ENCODE results near the gene BTBD6. TPM values are rescaled to one million over a fixed set of nuclear protein-coding genes. Genes with fewer than 3 reads are reported as not detected.

BTBD6 gene
- total and polyA plus RNA-seq, 9 of the 15 experiments (the other 6 are each of a cell fraction or from before 2014, with no cell fraction given): not detected

GRCh38 chr14:105203701-105204100 lies 44.6 kb upstream of the BTBD6 start:
- in situ Hi-C loops (cut with MboI) (loop anchor here (5.0 kb wide), 1 partner anchor 64 kb away; no protein-coding TSS in a partner anchor), intact Hi-C loops (cut with micrococcal nuclease) (loop anchor here (5.0 kb wide), 1 partner anchor 79 kb away; no protein-coding TSS in a partner anchor)
- Histone ChIP-seq H4K20me1 (replicated peaks; ENCODE audit: control insufficient read depth, insufficient read depth, low read length) (peaks cover 12% of the 10 kb centered on the region; the same call in 1 of the 2 replicates), H3K9me3 (replicated peaks; ENCODE audit: control insufficient read depth, insufficient read depth, low read depth, low read length) (no peaks in the 10 kb centered on the region), H3K36me3 (ENCODE audit: control insufficient read depth, insufficient read depth, low read length) (no peaks in the 10 kb centered on the region), H3K9ac (ENCODE audit: insufficient read depth in 1 of 2, low read depth in 2 of 2, low read length in 2 of 2) (no peak overlapping the region), H3K4me3 (no peak overlapping the region), H3K9me1 (ENCODE audit: control insufficient read depth, insufficient read depth, low read length) (no peaks in the 10 kb centered on the region), H3K79me2 (ENCODE audit: control insufficient read depth, insufficient read depth, low read length) (no peaks in the 10 kb centered on the region), H2AFZ (ENCODE audit: low read depth, low read length) (no peak overlapping the region), H3K27me3 (ENCODE audit: control insufficient read depth in 2 of 2, insufficient read depth in 2 of 2, low read length in 2 of 2) (peaks cover 0 to 5% of the 10 kb centered on the region in 2 experiments; a peak in 1 of 5 replicates), H3K27ac (ENCODE audit: extremely low read depth, low read depth, low read length) (no peak overlapping the region), H3K4me1 (replicated peaks in 1 of 2; ENCODE audit: control insufficient read depth in 2 of 2, insufficient read depth in 2 of 2, low read length in 2 of 2) (peaks cover 3 to 76% of the 10 kb centered on the region in 2 experiments; a peak in 3 of 5 replicates), H3K4me2 (ENCODE audit: insufficient read depth, low read length) (no peak overlapping the region)
- DNase-seq (ENCODE audit: extremely low read depth in 1 of 4, low spot score in 3 of 4) (no peak), FAIRE-seq (no peak), ATAC-seq (no peak)
- ChIA-PET POLR2A (interaction anchor here (1.0 kb wide), 1 partner anchor 9 kb away, joined by 3 read pairs; no protein-coding TSS in a partner anchor), CTCF (ENCODE audit: low intra/inter-chr PET ratio) (interaction anchor here (2.0 kb wide), 1 partner anchor 149 kb away, joined by 15 read pairs; no protein-coding TSS in a partner anchor)
- 4% methylated on average over 3 of the region's 6 CpGs for WGBS (ENCODE audit: insufficient coverage, low coverage, missing lambda C conversion rate)
- no TSS peak for BruUV-seq (replicated peaks)
- TF ChIP-seq GABPB1 (CRISPR knock-in tag; IDR thresholded peaks at IDR 0.05) (no peak), POLR2B (IDR thresholded peaks at IDR 0.05; ENCODE audit: low read depth, partially characterized antibody) (no peak), ESRRA (IDR thresholded peaks at IDR 0.05; ENCODE audit: borderline replicate concordance, low read depth) (no peak), MYC (IDR thresholded peaks at IDR 0.05; ENCODE audit: low read depth, low read length) (no peak), MYC (CRISPR knock-in tag; IDR thresholded peaks at IDR 0.05; ENCODE audit: borderline replicate concordance, low read depth) (no peak), NFIC (IDR thresholded peaks at IDR 0.05) (no peak), FOSL1 (tag; conservative IDR thresholded peaks at IDR 0.05) (no peak), HDAC3 (IDR thresholded peaks at IDR 0.05; ENCODE audit: borderline replicate concordance, partially characterized antibody) (no peak), ZBTB7A (IDR thresholded peaks at IDR 0.05; ENCODE audit: borderline replicate concordance, control insufficient read depth, low read depth, low read length) (no peak), CCNT2 (IDR thresholded peaks at IDR 0.05; ENCODE audit: borderline replicate concordance, extremely low read depth, insufficient read length, low read depth, low read length) (no peak), GABPA (tag; conservative IDR thresholded peaks at IDR 0.05; ENCODE audit: low read depth) (no peak)
- TF ChIP-seq, protein P1, sequence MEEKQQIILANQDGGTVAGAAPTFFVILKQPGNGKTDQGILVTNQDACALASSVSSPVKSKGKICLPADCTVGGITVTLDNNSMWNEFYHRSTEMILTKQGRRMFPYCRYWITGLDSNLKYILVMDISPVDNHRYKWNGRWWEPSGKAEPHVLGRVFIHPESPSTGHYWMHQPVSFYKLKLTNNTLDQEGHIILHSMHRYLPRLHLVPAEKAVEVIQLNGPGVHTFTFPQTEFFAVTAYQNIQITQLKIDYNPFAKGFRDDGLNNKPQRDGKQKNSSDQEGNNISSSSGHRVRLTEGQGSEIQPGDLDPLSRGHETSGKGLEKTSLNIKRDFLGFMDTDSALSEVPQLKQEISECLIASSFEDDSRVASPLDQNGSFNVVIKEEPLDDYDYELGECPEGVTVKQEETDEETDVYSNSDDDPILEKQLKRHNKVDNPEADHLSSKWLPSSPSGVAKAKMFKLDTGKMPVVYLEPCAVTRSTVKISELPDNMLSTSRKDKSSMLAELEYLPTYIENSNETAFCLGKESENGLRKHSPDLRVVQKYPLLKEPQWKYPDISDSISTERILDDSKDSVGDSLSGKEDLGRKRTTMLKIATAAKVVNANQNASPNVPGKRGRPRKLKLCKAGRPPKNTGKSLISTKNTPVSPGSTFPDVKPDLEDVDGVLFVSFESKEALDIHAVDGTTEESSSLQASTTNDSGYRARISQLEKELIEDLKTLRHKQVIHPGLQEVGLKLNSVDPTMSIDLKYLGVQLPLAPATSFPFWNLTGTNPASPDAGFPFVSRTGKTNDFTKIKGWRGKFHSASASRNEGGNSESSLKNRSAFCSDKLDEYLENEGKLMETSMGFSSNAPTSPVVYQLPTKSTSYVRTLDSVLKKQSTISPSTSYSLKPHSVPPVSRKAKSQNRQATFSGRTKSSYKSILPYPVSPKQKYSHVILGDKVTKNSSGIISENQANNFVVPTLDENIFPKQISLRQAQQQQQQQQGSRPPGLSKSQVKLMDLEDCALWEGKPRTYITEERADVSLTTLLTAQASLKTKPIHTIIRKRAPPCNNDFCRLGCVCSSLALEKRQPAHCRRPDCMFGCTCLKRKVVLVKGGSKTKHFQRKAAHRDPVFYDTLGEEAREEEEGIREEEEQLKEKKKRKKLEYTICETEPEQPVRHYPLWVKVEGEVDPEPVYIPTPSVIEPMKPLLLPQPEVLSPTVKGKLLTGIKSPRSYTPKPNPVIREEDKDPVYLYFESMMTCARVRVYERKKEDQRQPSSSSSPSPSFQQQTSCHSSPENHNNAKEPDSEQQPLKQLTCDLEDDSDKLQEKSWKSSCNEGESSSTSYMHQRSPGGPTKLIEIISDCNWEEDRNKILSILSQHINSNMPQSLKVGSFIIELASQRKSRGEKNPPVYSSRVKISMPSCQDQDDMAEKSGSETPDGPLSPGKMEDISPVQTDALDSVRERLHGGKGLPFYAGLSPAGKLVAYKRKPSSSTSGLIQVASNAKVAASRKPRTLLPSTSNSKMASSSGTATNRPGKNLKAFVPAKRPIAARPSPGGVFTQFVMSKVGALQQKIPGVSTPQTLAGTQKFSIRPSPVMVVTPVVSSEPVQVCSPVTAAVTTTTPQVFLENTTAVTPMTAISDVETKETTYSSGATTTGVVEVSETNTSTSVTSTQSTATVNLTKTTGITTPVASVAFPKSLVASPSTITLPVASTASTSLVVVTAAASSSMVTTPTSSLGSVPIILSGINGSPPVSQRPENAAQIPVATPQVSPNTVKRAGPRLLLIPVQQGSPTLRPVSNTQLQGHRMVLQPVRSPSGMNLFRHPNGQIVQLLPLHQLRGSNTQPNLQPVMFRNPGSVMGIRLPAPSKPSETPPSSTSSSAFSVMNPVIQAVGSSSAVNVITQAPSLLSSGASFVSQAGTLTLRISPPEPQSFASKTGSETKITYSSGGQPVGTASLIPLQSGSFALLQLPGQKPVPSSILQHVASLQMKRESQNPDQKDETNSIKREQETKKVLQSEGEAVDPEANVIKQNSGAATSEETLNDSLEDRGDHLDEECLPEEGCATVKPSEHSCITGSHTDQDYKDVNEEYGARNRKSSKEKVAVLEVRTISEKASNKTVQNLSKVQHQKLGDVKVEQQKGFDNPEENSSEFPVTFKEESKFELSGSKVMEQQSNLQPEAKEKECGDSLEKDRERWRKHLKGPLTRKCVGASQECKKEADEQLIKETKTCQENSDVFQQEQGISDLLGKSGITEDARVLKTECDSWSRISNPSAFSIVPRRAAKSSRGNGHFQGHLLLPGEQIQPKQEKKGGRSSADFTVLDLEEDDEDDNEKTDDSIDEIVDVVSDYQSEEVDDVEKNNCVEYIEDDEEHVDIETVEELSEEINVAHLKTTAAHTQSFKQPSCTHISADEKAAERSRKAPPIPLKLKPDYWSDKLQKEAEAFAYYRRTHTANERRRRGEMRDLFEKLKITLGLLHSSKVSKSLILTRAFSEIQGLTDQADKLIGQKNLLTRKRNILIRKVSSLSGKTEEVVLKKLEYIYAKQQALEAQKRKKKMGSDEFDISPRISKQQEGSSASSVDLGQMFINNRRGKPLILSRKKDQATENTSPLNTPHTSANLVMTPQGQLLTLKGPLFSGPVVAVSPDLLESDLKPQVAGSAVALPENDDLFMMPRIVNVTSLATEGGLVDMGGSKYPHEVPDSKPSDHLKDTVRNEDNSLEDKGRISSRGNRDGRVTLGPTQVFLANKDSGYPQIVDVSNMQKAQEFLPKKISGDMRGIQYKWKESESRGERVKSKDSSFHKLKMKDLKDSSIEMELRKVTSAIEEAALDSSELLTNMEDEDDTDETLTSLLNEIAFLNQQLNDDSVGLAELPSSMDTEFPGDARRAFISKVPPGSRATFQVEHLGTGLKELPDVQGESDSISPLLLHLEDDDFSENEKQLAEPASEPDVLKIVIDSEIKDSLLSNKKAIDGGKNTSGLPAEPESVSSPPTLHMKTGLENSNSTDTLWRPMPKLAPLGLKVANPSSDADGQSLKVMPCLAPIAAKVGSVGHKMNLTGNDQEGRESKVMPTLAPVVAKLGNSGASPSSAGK (IDR thresholded peaks at IDR 0.05): no peak
